NCI-H510A treated with DMSO at 0.1 percent for 48 hours (cell line): ENCODE results near the gene FBXO42.

Experiments
- DNase-seq: peaks from one replicate; lab custom pipeline; 2025; lab: John Stamatoyannopoulos, UW

Gene FBXO42

GRCh38 chr1:16326833-16327404 is 25.4 kb downstream of the FBXO42 start:
- peak; percentile 83 for DNase-seq

- peak; percentile 33 for DNase-seq
These were observed 27.8 kb downstream of the FBXO42 start for GRCh38 chr1:16324456-16324890.

- no peak for DNase-seq
These were observed 31.0 kb downstream of the FBXO42 start for GRCh38 chr1:16321176-16321867.

GRCh38 chr1:16318555-16318954 is 33.7 kb downstream of the FBXO42 start:
- no peak for DNase-seq

- no peak for DNase-seq
These were observed 36.8 kb downstream of the FBXO42 start for GRCh38 chr1:16315437-16315836.

GRCh38 chr1:16307222-16307621 is 45.1 kb downstream of the FBXO42 start:
- no peak for DNase-seq

GRCh38 chr1:16302709-16303627 is 49.3 kb downstream of the FBXO42 start:
- DNase-seq: no peak

- DNase-seq: no peak
These were observed 51.8 kb downstream of the FBXO42 start for GRCh38 chr1:16300436-16300835.

GRCh38 chr1:16298653-16299052 is 53.6 kb downstream of the FBXO42 start:
- DNase-seq: no peak

- DNase-seq: no peak
These were observed 55.6 kb downstream of the FBXO42 start for GRCh38 chr1:16296643-16297042.

- DNase-seq: no peak
These were observed 57.8 kb downstream of the FBXO42 start for GRCh38 chr1:16294219-16295212.

GRCh38 chr1:16293538-16293937 is 58.7 kb downstream of the FBXO42 start:
- DNase-seq: no peak

- DNase-seq: no peak
These were observed 59.5 kb downstream of the FBXO42 start for GRCh38 chr1:16292739-16293138.

- DNase-seq: no peak
These were observed 62.3 kb downstream of the FBXO42 start for GRCh38 chr1:16289959-16290358.

GRCh38 chr1:16286122-16286521 is 66.2 kb downstream of the FBXO42 start:
- no peak for DNase-seq

- no peak for DNase-seq
These were observed 70.5 kb downstream of the FBXO42 start for GRCh38 chr1:16281765-16282164.

- DNase-seq: no peak
These were observed 73.1 kb downstream of the FBXO42 start for GRCh38 chr1:16279186-16279585.

- DNase-seq: no peak
These were observed 75.8 kb downstream of the FBXO42 start for GRCh38 chr1:16276302-16277030.

- no peak for DNase-seq
These were observed 76.7 kb downstream of the FBXO42 start for GRCh38 chr1:16275591-16275990.

GRCh38 chr1:16267690-16268180 is 84.5 kb downstream of the FBXO42 start:
- no peak for DNase-seq
